SKM-1 treated with dmso at 0.1 percent for 144 hours (cell line): ENCODE results near the gene SENP1.
"Not testable (repeated sequence)": the region's sequence is repeated elsewhere in the genome, so short reads cannot be mapped to it uniquely, and the experiment has no call there.

Source experiments
- DNase-seq: peaks from one replicate; lab custom pipeline; 2025; ENCODE audit not compliant: unreplicated experiment; lab: John Stamatoyannopoulos, UW

SENP1 gene

DNA sequence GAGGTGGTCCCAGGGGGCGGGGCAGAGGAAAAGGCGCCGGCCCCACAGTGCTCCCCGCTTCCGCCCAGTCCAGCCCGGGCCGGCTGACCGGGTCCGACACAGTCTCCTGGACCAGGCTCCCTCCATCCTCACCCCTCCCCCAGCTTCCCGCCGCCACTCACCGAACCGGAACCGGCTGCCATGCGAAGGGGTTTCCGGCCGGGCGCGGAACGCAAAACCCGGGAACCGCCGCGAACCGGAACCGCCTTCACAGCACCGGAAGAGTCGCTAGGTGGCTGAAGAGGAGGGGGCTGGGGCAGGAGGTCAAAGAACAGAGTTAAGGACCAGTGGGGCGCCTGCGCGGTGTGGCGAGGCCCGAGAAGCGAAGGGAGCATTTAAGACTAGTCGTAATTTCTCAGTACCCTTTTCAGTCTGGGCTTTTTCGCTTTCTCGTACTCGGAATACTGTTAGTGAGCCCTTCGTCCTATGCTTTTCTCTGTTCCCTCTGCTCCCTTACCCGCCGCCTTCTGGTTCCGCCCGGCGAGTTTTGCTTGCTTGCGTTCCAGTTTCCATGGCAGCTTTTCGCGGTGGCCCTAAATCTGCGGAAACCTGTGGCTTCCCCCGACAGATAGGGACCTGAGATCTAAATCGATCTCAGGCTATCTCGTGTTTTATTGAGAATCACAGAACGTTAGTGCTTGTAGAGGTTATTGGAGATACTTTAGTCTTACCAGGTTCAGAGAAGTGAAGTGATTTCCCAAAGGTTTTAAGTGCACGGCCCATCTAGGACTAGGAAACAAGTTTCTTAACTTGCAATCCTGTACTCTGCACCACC lies at the start of gene SENP1:
Gene SENP1, minus strand, starts transcription at position 213 of the 814 bp plus-strand sequence. CDS start 4,607 bp downstream, outside the sequence.
- DNase-seq = peak; percentile 69

DNA sequence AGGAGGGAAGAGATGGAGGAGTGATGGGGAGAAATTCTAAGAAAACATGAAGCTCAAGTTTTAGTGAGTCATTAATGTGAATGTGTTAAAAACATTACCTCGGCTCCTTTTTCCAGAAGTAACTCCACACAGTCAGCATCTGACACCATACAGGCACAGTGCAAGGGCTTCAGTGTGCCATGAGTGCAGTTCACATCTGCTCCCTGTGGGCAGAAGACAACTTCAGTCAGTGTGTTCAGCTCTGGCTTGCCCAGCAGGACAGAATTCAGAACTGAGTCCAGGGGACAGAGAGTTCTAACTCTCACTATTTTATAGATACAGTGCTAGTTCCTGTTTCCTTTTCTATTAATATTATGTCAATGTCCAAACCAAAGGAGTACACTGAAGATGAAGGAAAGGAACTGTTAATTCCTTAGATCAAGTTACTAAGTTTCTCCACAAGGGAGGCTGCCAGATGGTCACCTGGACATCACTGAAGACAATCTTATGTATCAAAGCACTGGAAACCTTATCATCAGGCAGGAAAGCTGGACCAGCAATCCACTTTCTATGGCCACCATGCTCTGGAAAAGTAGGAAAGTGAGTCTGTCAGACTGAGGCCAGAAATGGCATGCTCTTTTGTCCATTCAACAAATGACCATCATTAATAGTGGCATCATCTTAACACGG lies 45.4 kb upstream of the SENP1 start:
- DNase-seq = no peak

DNA sequence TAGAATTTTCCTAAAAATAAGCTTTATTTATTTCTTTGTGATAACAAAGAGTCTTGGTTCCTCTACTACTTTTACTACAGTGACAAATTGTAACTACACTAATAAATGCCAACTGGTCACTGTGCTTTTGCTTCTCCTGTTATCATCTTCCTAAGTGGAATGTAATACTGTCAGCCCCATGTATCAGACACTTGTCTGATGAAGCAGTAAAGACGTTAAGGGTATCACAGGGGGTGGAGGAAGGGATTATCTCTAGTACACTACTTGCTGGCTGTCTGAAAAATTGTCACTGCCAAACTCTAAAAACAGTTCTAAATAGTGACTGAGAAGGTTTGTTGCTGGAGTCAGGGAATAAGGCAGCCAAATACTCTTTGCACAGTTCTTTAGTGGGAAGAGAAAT lies 40.1 kb upstream of the SENP1 start:
- no peak for DNase-seq

DNA sequence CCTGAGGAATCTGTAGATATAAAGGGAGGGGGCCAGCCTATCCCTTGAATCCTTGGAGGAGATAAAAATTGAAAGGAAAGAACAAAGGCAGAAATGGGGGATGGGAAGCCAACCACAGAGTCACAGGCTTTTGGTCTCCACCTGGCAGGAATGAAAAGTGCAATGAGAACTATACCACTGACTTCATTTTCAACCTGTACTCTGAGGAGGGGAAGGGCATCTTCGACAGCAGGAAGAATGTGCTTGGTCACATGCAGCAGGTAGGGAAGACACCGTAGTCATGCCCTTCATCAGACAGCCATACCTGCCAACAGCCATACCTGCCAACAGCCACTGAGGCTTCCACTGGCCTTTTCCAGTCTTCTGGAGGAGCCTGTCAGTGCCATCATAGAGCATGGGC lies 38.0 kb upstream of the SENP1 start:
- no peak for DNase-seq

DNA sequence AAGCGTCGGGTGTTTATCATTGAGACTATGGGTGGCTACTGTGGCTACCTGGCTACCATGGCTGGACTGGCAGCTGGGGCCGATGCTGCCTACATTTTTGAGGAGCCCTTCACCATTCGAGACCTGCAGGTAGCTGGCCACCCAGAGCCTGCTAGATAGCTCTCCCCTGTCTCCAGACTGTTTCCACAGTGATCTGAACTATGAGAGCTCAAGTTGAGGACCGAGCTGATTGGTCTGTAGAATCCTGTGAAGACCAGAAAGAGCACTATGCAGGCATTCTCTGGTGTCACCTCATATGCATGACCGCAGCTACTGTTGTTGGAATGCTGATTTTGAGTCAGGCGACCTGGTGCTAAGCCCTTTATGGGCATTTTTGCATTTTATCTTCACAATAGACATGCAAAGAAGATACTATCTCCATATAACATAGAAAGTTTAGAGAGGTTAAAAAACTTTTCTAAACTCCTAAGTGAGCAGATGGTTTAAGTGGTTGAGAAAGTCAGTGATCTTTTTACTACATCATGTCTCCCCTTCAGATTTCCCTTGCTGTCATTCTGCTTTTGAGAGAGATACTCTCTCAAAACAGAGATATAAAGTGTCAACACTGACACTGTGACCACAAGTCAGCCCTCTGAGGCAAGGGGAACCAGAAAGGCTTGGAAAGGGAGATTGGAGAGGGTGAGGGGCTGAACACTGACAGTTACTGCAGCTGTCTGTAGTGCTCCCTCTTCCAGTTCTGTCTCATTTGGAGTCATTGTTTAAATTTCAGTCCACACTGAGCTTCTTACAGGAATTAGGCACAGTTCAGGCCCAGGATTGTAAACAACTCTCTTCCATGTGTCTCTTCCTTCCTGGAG lies 37.2 kb upstream of the SENP1 start:
- DNase-seq = no peak

DNA sequence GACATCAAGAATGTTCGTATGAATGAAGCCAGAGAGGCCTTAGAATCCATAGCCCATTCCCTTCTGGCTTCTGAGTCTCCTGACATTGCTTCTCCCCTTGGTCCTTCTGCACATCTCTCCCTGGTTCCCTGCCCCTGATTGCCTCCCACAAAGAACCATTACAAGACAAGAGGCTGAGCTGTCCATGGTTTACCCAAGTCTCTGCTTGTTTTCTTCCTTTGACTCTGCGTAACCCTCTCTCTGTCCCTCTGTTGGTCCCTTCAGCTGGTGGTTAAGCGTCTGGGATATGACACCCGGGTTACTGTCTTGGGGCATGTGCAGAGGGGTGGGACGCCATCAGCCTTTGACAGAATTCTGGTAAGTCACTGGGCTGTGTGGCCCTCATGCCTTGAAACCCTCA lies 29.1 kb upstream of the SENP1 start:
- no peak for DNase-seq

DNA sequence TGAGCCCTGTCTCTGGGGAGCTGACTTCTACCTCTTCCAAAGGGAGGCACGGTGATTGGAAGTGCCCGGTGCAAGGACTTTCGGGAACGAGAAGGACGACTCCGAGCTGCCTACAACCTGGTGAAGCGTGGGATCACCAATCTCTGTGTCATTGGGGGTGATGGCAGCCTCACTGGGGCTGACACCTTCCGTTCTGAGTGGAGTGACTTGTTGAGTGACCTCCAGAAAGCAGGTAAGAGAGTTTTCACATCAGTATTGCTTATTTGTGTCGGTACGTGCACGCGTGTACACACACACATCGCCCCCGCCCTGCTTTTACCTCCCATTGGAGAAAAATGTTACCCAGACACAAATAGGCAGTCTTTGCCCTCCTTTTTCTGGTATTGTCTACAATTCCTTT lies 26.9 kb upstream of the SENP1 start:
- no peak for DNase-seq

DNA sequence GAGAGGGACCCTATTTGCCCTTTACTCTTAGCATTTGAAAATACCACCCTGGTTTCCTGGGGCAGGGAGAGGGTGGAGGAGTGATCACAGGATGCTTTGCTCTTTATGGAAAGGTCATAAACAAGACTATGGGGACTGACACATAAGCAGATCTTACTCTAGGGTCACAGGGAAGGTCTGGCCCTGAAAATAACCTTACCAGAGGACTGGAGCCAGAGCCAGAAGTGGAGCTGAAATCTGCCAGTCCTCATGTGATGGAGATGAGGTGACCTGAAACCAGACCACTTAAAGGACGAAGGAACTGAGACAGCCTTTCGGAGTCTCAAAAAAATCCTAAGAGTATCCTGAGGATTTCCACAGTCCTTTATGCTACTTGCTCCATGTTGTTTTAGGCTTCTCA lies 25.6 kb upstream of the SENP1 start:
- DNase-seq = no peak

DNA sequence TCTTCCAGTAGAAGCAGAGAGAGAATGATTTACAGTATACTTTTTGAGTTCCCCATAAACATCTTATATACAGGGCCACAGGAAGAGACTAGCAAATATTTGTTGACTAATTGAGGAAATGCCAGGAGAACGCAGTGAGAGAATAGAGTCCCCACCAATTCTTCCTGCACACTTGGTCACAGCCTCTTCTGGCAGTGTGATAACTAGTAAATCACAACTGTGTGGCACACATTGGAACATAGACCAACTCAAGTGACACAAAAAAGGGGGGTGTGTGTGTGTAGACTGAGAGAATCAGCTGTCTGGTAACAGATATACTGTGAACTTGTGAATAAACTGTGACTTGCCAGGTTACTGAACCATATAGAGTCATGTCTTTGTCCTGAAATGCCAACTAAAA lies 23.5 kb upstream of the SENP1 start:
- DNase-seq = no peak

DNA sequence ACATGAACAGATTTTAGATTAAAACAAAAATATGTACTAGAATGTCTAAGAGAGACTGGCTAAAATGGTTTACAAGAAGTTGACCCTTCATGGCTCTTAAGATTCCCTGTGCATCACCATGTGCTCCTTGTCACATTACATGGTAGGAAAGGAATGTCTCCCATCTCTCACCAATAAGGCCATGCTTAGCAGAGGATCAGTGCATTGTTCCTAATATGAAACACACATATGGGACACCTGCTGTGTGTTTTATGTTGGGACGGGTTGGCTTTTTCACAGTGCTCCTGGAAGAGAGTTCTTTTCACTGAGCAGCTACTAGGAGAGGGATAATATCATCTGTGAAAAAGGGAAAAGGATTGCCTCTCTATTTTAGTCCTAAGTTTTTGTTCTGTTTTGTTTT lies 22.9 kb upstream of the SENP1 start:
- DNase-seq = no peak

DNA sequence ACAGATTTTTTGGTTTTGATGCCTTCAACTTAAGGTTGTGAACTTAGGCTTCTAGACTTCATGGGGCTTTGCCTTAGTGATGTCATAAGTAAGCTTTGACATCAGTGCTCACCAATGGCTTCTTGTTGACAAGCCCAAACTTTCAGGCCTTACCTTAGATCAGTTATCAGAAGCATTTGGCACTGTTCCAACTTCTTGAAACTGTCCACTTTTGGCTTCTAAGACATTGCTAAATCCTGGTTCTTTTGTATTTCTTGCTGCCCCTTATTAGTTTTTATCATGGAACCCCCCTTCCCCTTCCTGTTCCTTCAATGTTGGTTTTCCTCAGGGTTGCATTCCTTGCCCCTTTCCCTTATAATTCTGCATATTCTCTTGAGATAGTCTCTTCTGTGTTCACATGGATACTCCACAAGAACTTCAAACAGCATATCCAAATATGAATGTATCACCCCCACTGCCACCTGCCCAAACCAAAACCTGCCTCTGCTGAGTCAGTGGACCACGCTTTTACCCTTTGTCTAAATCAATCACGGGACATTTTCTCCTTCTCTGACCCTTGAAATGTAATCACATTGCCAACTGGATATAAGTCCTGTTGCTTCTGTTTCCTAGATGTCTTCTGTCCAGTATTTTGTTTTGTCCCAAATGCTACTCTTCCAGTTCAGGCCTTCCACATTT lies 21.2 kb upstream of the SENP1 start:
- no peak for DNase-seq

DNA sequence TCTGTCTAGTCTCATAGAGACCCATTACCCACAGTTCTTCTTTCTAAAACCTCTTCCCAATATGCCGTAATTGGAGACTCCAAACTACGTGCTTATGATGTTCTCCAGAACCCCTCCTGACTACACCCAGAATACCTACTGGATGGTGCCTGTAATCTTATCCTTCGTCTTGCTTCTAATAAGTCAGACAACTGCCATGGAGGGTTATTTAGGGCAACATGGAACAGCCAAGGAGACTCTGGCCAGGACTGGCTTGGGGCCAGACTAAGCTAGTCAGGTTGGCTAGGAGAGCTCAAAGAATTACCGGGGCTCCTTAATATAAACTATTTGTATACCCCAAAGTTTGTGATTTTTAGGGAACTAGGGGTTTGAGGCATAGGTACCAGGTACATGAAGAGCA lies 20.1 kb upstream of the SENP1 start:
- DNase-seq = no peak

DNA sequence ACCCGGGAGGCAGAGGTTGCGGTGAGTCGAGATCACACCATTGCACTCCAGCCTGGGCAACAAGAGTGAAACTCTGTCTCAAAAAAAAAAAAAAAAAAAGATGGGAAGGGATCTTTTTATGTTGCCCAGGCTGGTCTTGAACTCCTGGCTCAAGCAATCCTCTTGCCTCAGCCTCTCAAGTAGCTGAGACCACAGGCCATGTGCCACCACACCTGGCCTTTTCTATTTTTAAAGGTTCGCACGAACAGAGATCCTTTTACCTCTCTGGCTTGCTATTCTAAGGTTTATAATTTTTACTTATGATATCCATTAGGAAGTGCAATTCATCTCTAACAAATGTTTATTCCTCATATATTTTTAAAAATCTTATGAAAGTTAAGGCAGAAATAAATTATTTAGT lies 19.7 kb upstream of the SENP1 start:
- DNase-seq = not testable (repeated sequence)

DNA sequence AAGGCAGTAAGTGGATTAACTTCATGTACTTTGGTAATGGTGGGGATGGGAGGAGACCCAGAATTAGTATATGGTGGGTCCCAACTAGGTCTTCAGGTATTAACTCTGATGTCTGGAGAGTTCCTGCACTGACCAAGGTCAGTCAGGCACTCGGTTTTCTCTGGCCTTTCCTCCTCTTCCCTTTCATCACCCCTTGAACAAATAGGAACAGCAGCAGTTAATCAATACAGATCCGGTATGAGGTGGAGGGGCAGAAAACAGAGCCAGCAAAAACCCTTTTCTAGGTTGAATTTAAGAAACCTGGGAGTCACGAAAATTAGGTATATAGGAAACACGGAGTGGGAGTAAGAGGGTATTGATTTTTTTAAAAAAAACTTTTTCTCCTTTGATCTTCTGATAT lies 17.3 kb upstream of the SENP1 start:
- no peak for DNase-seq

DNA sequence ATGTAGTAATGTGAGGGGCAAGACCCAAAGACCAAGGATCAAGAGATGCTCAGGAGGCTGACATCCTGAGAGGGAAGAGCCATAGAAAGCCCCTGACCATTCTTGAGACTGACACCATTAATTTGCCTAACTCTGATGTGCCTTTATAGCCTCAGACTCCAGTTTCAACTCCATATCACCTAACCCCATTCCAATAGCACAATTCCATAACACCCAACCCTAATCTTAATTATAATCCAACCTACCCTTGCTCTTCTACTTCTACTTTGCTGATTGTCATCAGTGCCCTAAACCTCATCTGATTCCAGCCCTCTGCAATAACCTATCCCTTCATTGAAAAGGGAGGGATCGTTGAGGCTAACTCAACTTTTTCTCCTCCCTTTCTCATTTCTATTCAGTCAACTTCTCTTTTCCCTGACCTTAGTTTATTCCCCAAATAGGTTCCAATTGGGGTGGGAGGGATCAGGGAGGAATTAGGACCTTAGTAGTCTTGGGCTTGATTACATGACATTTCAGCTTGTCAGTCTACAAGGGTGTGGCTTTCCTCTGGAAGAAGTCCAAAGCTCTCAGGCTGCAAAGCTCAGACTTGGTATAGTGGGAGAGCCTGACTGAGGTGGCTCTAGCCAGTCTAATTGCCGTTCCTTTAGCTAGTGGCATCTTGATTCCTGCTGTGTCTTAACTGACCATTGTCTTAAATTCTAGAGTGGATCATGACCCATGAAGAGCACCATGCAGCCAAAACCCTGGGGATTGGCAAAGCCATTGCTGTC lies 16.4 kb upstream of the SENP1 start:
- DNase-seq = no peak

DNA sequence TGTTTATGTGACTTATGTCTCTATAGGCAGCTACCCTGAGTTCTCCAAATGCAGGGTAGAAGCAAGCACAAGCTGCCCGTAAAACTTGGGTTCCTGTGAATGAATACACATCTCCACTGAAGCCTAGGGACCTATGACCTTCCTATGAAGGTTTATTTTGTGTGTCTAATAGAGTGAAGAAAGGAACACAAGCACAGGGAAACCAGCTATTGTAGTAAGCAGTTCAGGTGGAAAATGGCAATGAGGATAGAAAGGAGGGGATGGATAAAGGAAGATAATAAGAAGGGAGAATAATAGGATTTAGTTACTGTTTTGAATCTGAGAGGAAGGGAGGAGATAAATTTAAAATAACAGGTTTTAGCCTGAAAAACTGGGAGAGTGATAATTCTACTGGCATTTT lies 15.6 kb upstream of the SENP1 start:
- no peak for DNase-seq

DNA sequence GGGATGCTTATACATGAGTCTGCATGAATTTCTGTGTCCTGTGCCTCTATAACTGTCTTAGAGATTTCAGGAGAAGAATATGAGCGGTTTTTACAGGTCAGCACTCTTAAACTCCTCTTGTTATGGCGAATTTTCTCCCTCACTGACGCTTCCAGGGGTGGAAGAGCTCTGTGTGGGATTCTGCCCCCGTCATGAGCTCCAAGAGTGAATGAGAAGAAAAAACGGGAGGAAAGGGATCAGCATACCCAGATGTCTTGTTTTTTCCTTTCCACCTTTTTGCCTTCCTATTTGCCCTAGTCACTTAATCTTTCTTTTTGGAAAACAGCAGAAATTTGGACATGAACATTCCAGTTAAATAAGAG lies 13.9 kb upstream of the SENP1 start:
- no peak for DNase-seq

DNA sequence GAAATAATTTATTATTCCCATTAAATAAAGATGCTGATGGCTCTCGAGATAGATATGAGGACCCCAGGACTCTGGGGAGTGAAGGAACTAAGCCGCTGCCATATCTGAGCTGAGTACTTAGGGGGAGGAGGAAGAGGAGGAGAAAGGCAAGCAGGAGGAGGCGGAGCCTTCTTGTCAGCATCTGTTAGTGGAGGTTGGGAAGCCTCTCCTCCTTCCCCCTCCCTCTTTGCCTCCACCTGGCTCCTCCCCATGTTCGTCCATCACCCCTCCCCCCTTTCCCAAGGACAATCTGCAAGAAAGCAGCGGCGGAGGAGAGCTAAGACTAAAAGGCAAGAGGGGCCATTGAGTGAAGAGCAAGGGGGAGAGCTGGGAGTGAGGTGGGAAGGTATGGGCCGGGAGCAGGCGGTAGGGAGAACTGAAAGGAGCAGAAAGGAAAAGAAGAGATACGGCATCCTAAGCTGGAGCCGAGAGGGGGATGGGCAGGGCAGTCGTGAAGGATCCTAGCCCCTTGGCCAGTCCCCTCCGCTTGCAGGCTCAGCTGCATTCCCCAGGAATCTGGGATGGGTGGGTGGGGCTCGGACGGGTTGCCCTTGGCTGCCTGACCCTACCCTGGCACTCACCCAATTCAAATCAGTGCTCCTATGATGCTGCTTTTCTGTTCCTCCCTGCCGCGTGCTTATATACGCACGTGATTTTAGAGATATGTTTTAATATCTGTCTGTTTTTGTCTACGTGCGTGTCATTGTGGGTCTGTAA lies 13.4 kb upstream of the SENP1 start, which contains the start of gene PFKM:
Gene PFKM, plus strand, starts transcription at position 287 of the 756 bp plus-strand sequence. CDS start 3,411 bp downstream, outside the sequence.
- peak; percentile 59 for DNase-seq

DNA sequence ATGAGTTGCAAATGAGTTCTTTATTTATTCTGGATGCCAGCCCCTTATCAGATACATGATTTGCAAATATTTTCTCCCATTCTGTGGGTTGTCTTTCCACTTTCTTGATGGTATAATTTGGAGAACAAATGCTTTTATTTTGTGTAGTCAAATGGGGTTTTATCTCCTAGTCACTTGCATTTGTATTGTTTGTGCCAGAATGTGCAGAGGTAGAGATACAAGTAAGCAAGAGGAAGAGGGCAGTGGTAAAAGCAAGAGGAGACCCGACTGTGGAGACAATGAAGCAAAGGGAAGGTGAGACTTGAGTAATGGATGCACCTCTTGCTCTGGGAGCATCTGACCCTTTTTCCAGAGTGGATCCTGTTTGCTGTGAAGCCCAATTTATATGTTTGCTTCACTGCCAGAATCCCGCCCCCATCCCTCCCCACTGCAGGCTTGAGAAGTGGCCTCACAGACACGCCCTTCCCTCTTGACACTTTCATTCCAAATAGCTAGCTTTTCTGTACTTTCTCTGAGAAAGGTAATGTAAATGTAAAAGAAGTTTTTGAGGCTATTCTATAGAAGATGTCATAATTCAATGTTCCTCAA lies 12.5 kb upstream of the SENP1 start:
- no peak for DNase-seq
